OCI-LY3 (cell line): ENCODE measurements around the gene PIGS.

ENCODE experiments used
- H2AFZ ChIP-seq: fragments of 200-600, 300-600 bp; shearing (Covaris generic); 2 replicates; pipeline ENCODE4 v1.6.0; 2014; ENCODE audit warnings: antibody characterized with exemption, low read depth, low read length
- H3K27ac ChIP-seq: fragments of 200-600, 300-600 bp; sonication (generic); 2 replicates; pipeline ENCODE4 v1.5.1; 2014; ENCODE audit warnings: mild to moderate bottlenecking, low read length, moderate library complexity, mixed read lengths
- H3K27me3 ChIP-seq: fragments of 200-600, 300-600 bp; sonication (generic); 2 replicates; pipeline ENCODE4 v1.6.1; 2014; ENCODE audit warnings: low read depth, low read length, mixed read lengths
- H3K36me3 ChIP-seq: fragments of 200-600, 300-600 bp; sonication (generic); replicated peaks from 2 replicates; pipeline ENCODE3; 2014; ENCODE audit warnings: low read depth, low read length, mixed read lengths
- H3K4me1 ChIP-seq: fragments of 300-600, 200-600 bp; sonication (generic); 2 replicates; pipeline ENCODE4 v1.6.1; 2014; ENCODE audit warnings: low read length, mixed read lengths
- H3K4me2 ChIP-seq: fragments of 200-600, 300-600 bp; sonication (generic); 2 replicates; pipeline ENCODE4 v1.6.1; 2014; ENCODE audit warnings: low read length, mixed read lengths
- H3K4me3 ChIP-seq: fragments of 300-600, 200-600 bp; sonication (generic); 2 replicates; pipeline ENCODE4 v1.5.1; 2014; ENCODE audit warnings: antibody characterized with exemption, mild to moderate bottlenecking, low read length, moderate library complexity
- H3K79me2 ChIP-seq: fragments of 300-600, 200-600 bp; shearing (Covaris generic); 2 replicates; pipeline ENCODE4 v1.6.1; 2014; ENCODE audit warnings: mild to moderate bottlenecking, low read length, mixed read lengths
- H3K9ac ChIP-seq: fragments of 300-600, 200-600 bp; shearing (Covaris generic); 2 replicates; pipeline ENCODE4 v1.6.0; 2014; ENCODE audit warnings: mild to moderate bottlenecking, low read length, moderate library complexity
- H3K9me3 ChIP-seq: fragments of 200-600, 300-600 bp; shearing (Covaris generic); 2 replicates; pipeline ENCODE4 v1.6.1; 2014; ENCODE audit warnings: low read length, mixed read lengths; ENCODE audit not compliant: insufficient read depth
- H4K20me1 ChIP-seq: fragments of 200-600, 300-600 bp; sonication (generic); 2 replicates; pipeline ENCODE4 v1.6.1; 2016; ENCODE audit warnings: low read length, mixed read lengths; ENCODE audit not compliant: insufficient read depth
- CTCF ChIP-seq: fragments of 200-600, 300-600 bp; sonication (generic); IDR thresholded peaks from 2 replicates; pipeline ENCODE4 v1.5.1; 2014; ENCODE audit warnings: antibody characterized with exemption, low read length, low read depth
- EZH2phosphoT487 ChIP-seq: fragments of 200-600 bp; shearing (Covaris generic); IDR thresholded peaks from 2 replicates; pipeline ENCODE4 v1.6.1; 2018; ENCODE audit warnings: antibody characterized with exemption, mixed run types, low read depth

Gene PIGS

GRCh38 chr17:28511858-28512461 lies 59.4 kb downstream of the PIGS start:
- H3K27ac ChIP-seq: no peak overlapping the region
- no peaks in the 10 kb centered on the region for H3K36me3 ChIP-seq
- no peak overlapping the region for H3K4me3 ChIP-seq
- no peak overlapping the region for H3K4me2 ChIP-seq
- peaks cover 21% of the 10 kb centered on the region for H3K27me3 ChIP-seq
- no peak overlapping the region for H3K9ac ChIP-seq
- TF ChIP-seq EZH2phosphoT487 (no peak), CTCF (0 out of 2 replicates have a peak, but pooled peaks have one; percentile 9)
- no peak overlapping the region for H2AFZ ChIP-seq
- H3K9me3 ChIP-seq: peaks cover 5% of the 10 kb centered on the region
- H3K79me2 ChIP-seq: no peaks in the 10 kb centered on the region
- H3K4me1 ChIP-seq: peaks cover 23% of the 10 kb centered on the region
- H4K20me1 ChIP-seq: no peaks in the 10 kb centered on the region

- Histone ChIP-seq H3K79me2 (no peaks in the 10 kb centered on the region), H3K4me2 (no peak overlapping the region), H4K20me1 (no peaks in the 10 kb centered on the region), H3K27ac (no peak overlapping the region), H3K27me3 (peaks cover 15% of the 10 kb centered on the region), H3K4me1 (peaks cover 24% of the 10 kb centered on the region), H3K4me3 (no peak overlapping the region), H3K9ac (no peak overlapping the region), H3K9me3 (no peaks in the 10 kb centered on the region), H2AFZ (no peak overlapping the region), H3K36me3 (no peaks in the 10 kb centered on the region)
- TF ChIP-seq EZH2phosphoT487 (no peak), CTCF (no peak)
Observed at GRCh38 chr17:28509789-28510188, 61.5 kb downstream of the PIGS start.

GRCh38 chr17:28508211-28508724 lies 63.1 kb downstream of the PIGS start:
- no peak overlapping the region for H3K9ac ChIP-seq
- H3K79me2 ChIP-seq: no peaks in the 10 kb centered on the region
- TF ChIP-seq CTCF (no peak), EZH2phosphoT487 (no peak)
- H3K4me3 ChIP-seq: no peak overlapping the region
- no peak overlapping the region for H2AFZ ChIP-seq
- H3K4me2 ChIP-seq: no peak overlapping the region
- no peaks in the 10 kb centered on the region for H3K36me3 ChIP-seq
- H3K27me3 ChIP-seq: 0 out of 2 replicates have a peak, but pooled peaks cover 4% of the 10 kb centered on the region
- H3K4me1 ChIP-seq: peaks cover 18% of the 10 kb centered on the region
- no peak overlapping the region for H3K27ac ChIP-seq
- H3K9me3 ChIP-seq: no peaks in the 10 kb centered on the region
- H4K20me1 ChIP-seq: no peaks in the 10 kb centered on the region

- Histone ChIP-seq H4K20me1 (no peaks in the 10 kb centered on the region), H3K36me3 (no peaks in the 10 kb centered on the region), H3K4me2 (no peak overlapping the region), H3K4me1 (peaks cover 21% of the 10 kb centered on the region), H3K27me3 (0 out of 2 replicates have a peak, but pooled peaks cover 4% of the 10 kb centered on the region), H2AFZ (no peak overlapping the region), H3K9ac (no peak overlapping the region), H3K9me3 (no peaks in the 10 kb centered on the region), H3K79me2 (no peaks in the 10 kb centered on the region), H3K4me3 (no peak overlapping the region), H3K27ac (no peak overlapping the region)
- TF ChIP-seq EZH2phosphoT487 (no peak), CTCF (no peak)
Observed at GRCh38 chr17:28507567-28508203, 63.6 kb downstream of the PIGS start.
